ENCODE data around the gene PTCH1.

The PTCH1 gene

GRCh38 chr9:95462249-95463147 lies 54.3 kb downstream of the PTCH1 start:
- DNase-seq, result peak; percentile 80

- DNase-seq, result no peak
These were observed 55.1 kb downstream of the PTCH1 start for GRCh38 chr9:95461448-95462248.

- no peak for DNase-seq
These were observed 56.1 kb downstream of the PTCH1 start for GRCh38 chr9:95460518-95461164.

GRCh38 chr9:95459851-95460517 lies 56.8 kb downstream of the PTCH1 start:
- DNase-seq, result peak; percentile 65

GRCh38 chr9:95459178-95459577 lies 57.6 kb downstream of the PTCH1 start:
- no peak for DNase-seq

- DNase-seq, result no peak
These were observed 58.1 kb downstream of the PTCH1 start for GRCh38 chr9:95458666-95459065.

- DNase-seq, result no peak
These were observed 59.0 kb downstream of the PTCH1 start for GRCh38 chr9:95457769-95458168.

- no peak for DNase-seq
These were observed 61.1 kb downstream of the PTCH1 start for GRCh38 chr9:95455714-95456113.

GRCh38 chr9:95452176-95452575 lies 64.6 kb downstream of the PTCH1 start:
- DNase-seq, result no peak

- DNase-seq, result no peak
These were observed 65.7 kb downstream of the PTCH1 start for GRCh38 chr9:95451065-95451426.

- no peak for DNase-seq
These were observed 66.4 kb downstream of the PTCH1 start for GRCh38 chr9:95450171-95451064.

GRCh38 chr9:95449016-95449415 lies 67.8 kb downstream of the PTCH1 start:
- no peak for DNase-seq

- no peak for DNase-seq
These were observed 68.9 kb downstream of the PTCH1 start for GRCh38 chr9:95447660-95448420.

- DNase-seq, result no peak
These were observed 69.8 kb downstream of the PTCH1 start for GRCh38 chr9:95446984-95447383.

GRCh38 chr9:95446259-95446658 lies 70.5 kb downstream of the PTCH1 start:
- no peak for DNase-seq

- DNase-seq, result no peak
These were observed 72.6 kb downstream of the PTCH1 start for GRCh38 chr9:95444160-95444559.

- DNase-seq, result no peak
These were observed 73.5 kb downstream of the PTCH1 start for GRCh38 chr9:95443301-95443700.

GRCh38 chr9:95441081-95441480 lies 75.7 kb downstream of the PTCH1 start:
- DNase-seq, result no peak

- no peak for DNase-seq
These were observed 76.3 kb downstream of the PTCH1 start for GRCh38 chr9:95440447-95440846.

GRCh38 chr9:95438561-95439357 lies 78.0 kb downstream of the PTCH1 start:
- peak; percentile 24 for DNase-seq

Measured in NCI-H1694 (cell line).